ENCODE data around the gene MINK1. TPM values are rescaled to one million over a fixed set of nuclear protein-coding genes. Genes with fewer than 3 reads are reported as not detected.

Gene MINK1
- total RNA-seq, 3 donors from 2014 or later, result 25.9 to 58.7 (median 42.0) TPM

- H3K9me3 ChIP-seq, result no peaks in the 10 kb centered on the region
- TF ChIP-seq POLR2A (IDR thresholded peaks at IDR 0.05) (peak; percentile 10), POLR2AphosphoS5 (IDR thresholded peaks at IDR 0.05) (peak; percentile 14 to 89 (median 38)), CTCF (IDR thresholded peaks at IDR 0.05) (no peak)
- H3K36me3 ChIP-seq, result peaks cover 6% of the 10 kb centered on the region
- H3K4me3 ChIP-seq, result peak within 1 kb of the TSS; percentile 47 to 73 (median 67)
- intact Hi-C loops (cut with DNase I; ENCODE audit: low total_unique reads), result loop anchor here (10.0 kb wide), 1 partner anchor 85 kb away; the partner anchor contains the start of gene CAMTA2
- no peaks in the 10 kb centered on the region for H3K27me3 ChIP-seq
- DNase-seq (ENCODE audit: low spot score in 2 of 2), result peak; percentile 87 to 94
- H3K27ac ChIP-seq, result peak within 1 kb of the TSS; percentile 83 to 91
- peaks cover 0 to 3% of the 10 kb centered on the region in 2 donors for H3K4me1 ChIP-seq
Observed at GRCh38 chr17:4899341-4900230, 66.4 kb downstream of the MINK1 start, which contains the start of gene C17orf107. C17orf107 (plus strand) TSS chr17:4899536; CDS start chr17:4899763, 227 bp downstream.

- H3K36me3 ChIP-seq, result peaks cover 6% of the 10 kb centered on the region
- H3K4me3 ChIP-seq, result peak overlapping the region; percentile 47 to 73 (median 67)
- no peaks in the 10 kb centered on the region for H3K9me3 ChIP-seq
- intact Hi-C loops (cut with DNase I; ENCODE audit: low total_unique reads), result loop anchor here (10.0 kb wide), 1 partner anchor 84 kb away; the partner anchor contains the start of gene CAMTA2
- no peak for DNase-seq (ENCODE audit: low spot score in 2 of 2)
- TF ChIP-seq CTCF (IDR thresholded peaks at IDR 0.05), result no peak
- no peak for TF ChIP-seq POLR2A (IDR thresholded peaks at IDR 0.05)
- no peak for TF ChIP-seq POLR2AphosphoS5 (IDR thresholded peaks at IDR 0.05)
- peaks cover 0 to 3% of the 10 kb centered on the region in 2 donors for H3K4me1 ChIP-seq
- H3K27ac ChIP-seq, result peak overlapping the region; percentile 83 to 91
- H3K27me3 ChIP-seq, result no peaks in the 10 kb centered on the region
Observed at GRCh38 chr17:4900231-4901107, 67.3 kb downstream of the MINK1 start.

GRCh38 chr17:4901108-4901647 is 68.0 kb downstream of the MINK1 start:
- peak overlapping the region in 1 of 3 donors; percentile 73 for H3K4me3 ChIP-seq

GRCh38 chr17:4901648-4902344 is 68.7 kb downstream of the MINK1 start:
- peak in 1 of 2 donors; percentile 50 for DNase-seq (ENCODE audit: low spot score in 2 of 2)
- no peaks in the 10 kb centered on the region for H3K27me3 ChIP-seq
- intact Hi-C loops (cut with DNase I; ENCODE audit: low total_unique reads), result loop anchor here (10.0 kb wide), 1 partner anchor 83 kb away; the partner anchor contains the start of gene CAMTA2
- H3K27ac ChIP-seq, result peak overlapping the region; percentile 52 to 67
- peaks cover 0 to 3% of the 10 kb centered on the region in 2 donors for H3K4me1 ChIP-seq
- no peaks in the 10 kb centered on the region for H3K9me3 ChIP-seq
- peaks cover under 1% of the 10 kb centered on the region for H3K36me3 ChIP-seq
- TF ChIP-seq POLR2A (IDR thresholded peaks at IDR 0.05), result no peak
- TF ChIP-seq CTCF (IDR thresholded peaks at IDR 0.05), result no peak
- no peak for TF ChIP-seq POLR2AphosphoS5 (IDR thresholded peaks at IDR 0.05)
- no peak overlapping the region for H3K4me3 ChIP-seq

More at GRCh38 chr17:4901108-4901647, 68.0 kb downstream of the MINK1 start:
- peak overlapping the region; percentile 34 to 52 for H3K27ac ChIP-seq
- no peaks in the 10 kb centered on the region for H3K27me3 ChIP-seq
- peaks cover 6% of the 10 kb centered on the region for H3K36me3 ChIP-seq
- no peak for DNase-seq (ENCODE audit: low spot score in 2 of 2)
- TF ChIP-seq POLR2AphosphoS5 (IDR thresholded peaks at IDR 0.05), result no peak
- TF ChIP-seq POLR2A (IDR thresholded peaks at IDR 0.05), result no peak
- intact Hi-C loops (cut with DNase I; ENCODE audit: low total_unique reads), result loop anchor here (10.0 kb wide), 1 partner anchor 84 kb away; the partner anchor contains the start of gene CAMTA2
- peaks cover 0 to 3% of the 10 kb centered on the region in 2 donors for H3K4me1 ChIP-seq
- H3K9me3 ChIP-seq, result no peaks in the 10 kb centered on the region

Measured in breast epithelium (tissue), 4 donors.